Hepatocyte (in vitro differentiated cells): Measurements from ENCODE around the gene ZDHHC13. TPM values are rescaled to one million over a fixed set of nuclear protein-coding genes. Genes with fewer than 3 reads are reported as not detected.
A peak's percentile ranks its signal among the peaks of the same experiment; 100 is the strongest.

Experiments
- DNase-seq: peaks from one replicate; pipeline ENCODE4 v3.0.0-alpha.2; 2016; ENCODE audit warnings: low spot score
- H2AFZ ChIP-seq: fragments of 200-600 bp; sonication (generic); 2 replicates; pipeline ENCODE4 v1.6.0; 2016; ENCODE audit warnings: antibody characterized with exemption, mild to moderate bottlenecking
- H3K27ac ChIP-seq: fragments of 200-600 bp; sonication (generic); 2 replicates; pipeline ENCODE4 v1.5.1; 2016; ENCODE audit warnings: mild to moderate bottlenecking
- H3K27me3 ChIP-seq: fragments of 200-600 bp; sonication (generic); 2 replicates; pipeline ENCODE4 v1.6.1; 2016
- H3K36me3 ChIP-seq: fragments of 200-600 bp; sonication (generic); replicated peaks from 2 replicates; pipeline ENCODE4 v1.5.1; 2016; ENCODE audit warnings: low read depth; ENCODE audit not compliant: insufficient read depth
- H3K4me1 ChIP-seq: fragments of 200-600 bp; sonication (generic); 2 replicates; pipeline ENCODE4 v1.5.1; 2016; ENCODE audit warnings: mild to moderate bottlenecking, moderate library complexity; ENCODE audit not compliant: insufficient read depth
- H3K4me2 ChIP-seq: fragments of 200-600 bp; sonication (generic); 2 replicates; pipeline ENCODE4 v1.6.0; 2016
- H3K4me3 ChIP-seq: fragments of 200-600 bp; sonication (generic); 2 replicates; pipeline ENCODE4 v1.5.1; 2016; ENCODE audit warnings: mild to moderate bottlenecking
- H3K79me2 ChIP-seq: fragments of 200-600 bp; sonication (generic); 2 replicates; pipeline ENCODE4 v1.6.0; 2017; ENCODE audit warnings: mild to moderate bottlenecking
- H3K9me2 ChIP-seq: fragments of 200-600 bp; sonication (generic); replicated peaks from 2 replicates; pipeline ENCODE4 v1.6.0; 2017; ENCODE audit warnings: mild to moderate bottlenecking; ENCODE audit not compliant: insufficient read depth
- H3K9me3 ChIP-seq: fragments of 200-600 bp; sonication (generic); 2 replicates; pipeline ENCODE4 v1.5.1; 2016; ENCODE audit warnings: low read depth, mild to moderate bottlenecking
- H4K20me1 ChIP-seq: fragments of 200-600 bp; sonication (generic); 2 replicates; pipeline ENCODE4 v1.6.0; 2016; ENCODE audit warnings: mild to moderate bottlenecking; ENCODE audit not compliant: insufficient read depth, poor library complexity, severe bottlenecking
- CTCF ChIP-seq: fragments of 200-600 bp; sonication (generic); IDR thresholded peaks from 2 replicates; pipeline ENCODE4 v1.5.1; 2016; ENCODE audit warnings: antibody characterized with exemption, mild to moderate bottlenecking; ENCODE audit not compliant: poor library complexity
- EZH2 ChIP-seq: fragments of 200-600 bp; sonication (generic); IDR thresholded peaks from 2 replicates; pipeline ENCODE4 v1.6.1; 2016; ENCODE audit warnings: antibody characterized with exemption, mild to moderate bottlenecking, borderline replicate concordance
- EZH2phosphoT487 ChIP-seq: fragments of 200-600 bp; sonication (generic); IDR thresholded peaks from one replicate; pipeline ENCODE4 v1.6.1; 2018; ENCODE audit warnings: antibody characterized with exemption, mild to moderate bottlenecking, low read depth, moderate library complexity; ENCODE audit not compliant: unreplicated experiment, severe bottlenecking
- WGBS: methylation state at CpG from one replicate; pipeline ENCODE4 v1.1.6; 2016; ENCODE audit warnings: low lambda C conversion rate; ENCODE audit errors: missing lambda C conversion rate; 5-methylcytosine and 5-hydroxymethylcytosine counted together
- polyA plus RNA-seq: library from polyadenylated mRNA; unstranded; fragments of >200 nt; fragmentation: Nextera tagmentation; extraction: Ambion mirVana; gene quantifications from 2 replicates; pipeline ENCODE4 v1.2.1, GENCODE V29; 2016
- total RNA-seq: library from RNA; depleted of rRNA; stranded (reverse); fragments of >200 nt; gene quantifications from 2 replicates; pipeline ENCODE4 v1.2.3, GENCODE V29; 2014

Gene ZDHHC13
- total and polyA plus RNA-seq, 2 experiments from 2014 or later = 14.6 to 27.1 TPM

GRCh38 chr11:19079643-19080440 is 37.1 kb upstream of the ZDHHC13 start:
- Histone ChIP-seq H4K20me1 (no peaks in the 10 kb centered on the region), H3K9me2 (no peaks in the 10 kb centered on the region), H3K27ac (peak overlapping the region; percentile 14), H3K9me3 (no peaks in the 10 kb centered on the region), H3K36me3 (no peaks in the 10 kb centered on the region), H3K27me3 (no peaks in the 10 kb centered on the region), H2AFZ (no peak overlapping the region), H3K4me1 (no peaks in the 10 kb centered on the region), H3K4me2 (no peak overlapping the region), H3K4me3 (no peak overlapping the region), H3K79me2 (no peaks in the 10 kb centered on the region)
- TF ChIP-seq EZH2 = no peak
- TF ChIP-seq EZH2phosphoT487 = no peak
- TF ChIP-seq CTCF = no peak
- 60% methylated on average over 6 of the region's 6 CpGs for WGBS
- DNase-seq = peak; percentile 19

GRCh38 chr11:19080579-19080993 is 36.4 kb upstream of the ZDHHC13 start:
- Histone ChIP-seq H3K4me3 (no peak overlapping the region), H3K27ac (no peak overlapping the region), H3K4me1 (no peaks in the 10 kb centered on the region), H3K27me3 (no peaks in the 10 kb centered on the region), H3K9me2 (no peaks in the 10 kb centered on the region), H3K9me3 (no peaks in the 10 kb centered on the region), H4K20me1 (no peaks in the 10 kb centered on the region), H3K4me2 (no peak overlapping the region), H3K79me2 (no peaks in the 10 kb centered on the region), H2AFZ (no peak overlapping the region), H3K36me3 (no peaks in the 10 kb centered on the region)
- 85% methylated on average over 6 of the region's 6 CpGs for WGBS
- TF ChIP-seq EZH2phosphoT487 (no peak), EZH2 (no peak), CTCF (no peak)
- DNase-seq = peak; percentile 25

GRCh38 chr11:19083166-19083565 is 33.8 kb upstream of the ZDHHC13 start:
- Histone ChIP-seq H3K9me2 (no peaks in the 10 kb centered on the region), H3K4me3 (no peak overlapping the region), H4K20me1 (no peaks in the 10 kb centered on the region), H3K79me2 (no peaks in the 10 kb centered on the region), H3K27me3 (no peaks in the 10 kb centered on the region), H2AFZ (no peak overlapping the region), H3K9me3 (no peaks in the 10 kb centered on the region), H3K27ac (no peak overlapping the region), H3K36me3 (no peaks in the 10 kb centered on the region), H3K4me2 (no peak overlapping the region), H3K4me1 (no peaks in the 10 kb centered on the region)
- 93% methylated on average over 1 of the region's 1 CpG for WGBS
- DNase-seq = no peak
- TF ChIP-seq CTCF = no peak
